H9 (cell line): ENCODE data around the gene TMEM108. TPM values are rescaled to one million over a fixed set of nuclear protein-coding genes. Genes with fewer than 3 reads are reported as not detected.

ENCODE experiments used
- DNase-seq: peaks from one replicate; pipeline ENCODE4 v3.0.0-alpha.2; 2017
- H2AFZ ChIP-seq: one replicate; pipeline ENCODE4 v1.6.1; 2013; ENCODE audit warnings: mild to moderate bottlenecking, low read length, control low read depth, moderate library complexity
- H2AK5ac ChIP-seq: 2 replicates; pipeline ENCODE4 v1.6.1; 2013; ENCODE audit warnings: low read length, control low read depth, mixed read lengths; ENCODE audit not compliant: insufficient read length
- H2BK120ac ChIP-seq: one replicate; pipeline ENCODE4 v1.6.1; 2013; ENCODE audit warnings: low read depth, mild to moderate bottlenecking, low read length, control low read depth, inconsistent platforms; ENCODE audit not compliant: poor library complexity, severe bottlenecking
- H2BK12ac ChIP-seq: 2 replicates; pipeline ENCODE4 v1.6.1; 2013; ENCODE audit warnings: low read length, control low read depth, mixed read lengths, low read depth; ENCODE audit not compliant: insufficient read length
- H2BK15ac ChIP-seq: 2 replicates; pipeline ENCODE4 v1.6.1; 2013; ENCODE audit warnings: low read depth, low read length, control low read depth
- H2BK20ac ChIP-seq: one replicate; pipeline ENCODE4 v1.6.1; 2013; ENCODE audit warnings: low read depth, mild to moderate bottlenecking, low read length, control low read depth, inconsistent platforms; ENCODE audit not compliant: poor library complexity, severe bottlenecking
- H2BK5ac ChIP-seq: 2 replicates; pipeline ENCODE4 v1.6.1; 2013; ENCODE audit warnings: low read length, control low read depth, mixed read lengths; ENCODE audit not compliant: insufficient read length
- H3K14ac ChIP-seq: 2 replicates; pipeline ENCODE4 v1.6.1; 2013; ENCODE audit warnings: low read length, control low read depth; ENCODE audit not compliant: insufficient read depth
- H3K18ac ChIP-seq: 2 replicates; pipeline ENCODE4 v1.6.1; 2013; ENCODE audit warnings: low read depth, mild to moderate bottlenecking, mixed read lengths, low read length, control low read depth; ENCODE audit not compliant: insufficient read length
- H3K23ac ChIP-seq: 2 replicates; pipeline ENCODE4 v1.6.1; 2013; ENCODE audit warnings: low read length, control low read depth, mixed read lengths, low read depth; ENCODE audit not compliant: insufficient read length
- H3K23me2 ChIP-seq: 2 replicates; pipeline ENCODE4 v1.6.1; 2013; ENCODE audit warnings: low read depth, mild to moderate bottlenecking, mixed read lengths, low read length, control low read depth; ENCODE audit not compliant: insufficient read length, poor library complexity, severe bottlenecking
- H3K27ac ChIP-seq: 2 replicates; pipeline ENCODE4 v1.5.1; 2013; ENCODE audit warnings: low read length, control low read depth, mixed read lengths, low read depth; ENCODE audit not compliant: insufficient read length
- H3K27me3 ChIP-seq: 2 replicates; pipeline ENCODE4 v1.6.1; 2013; ENCODE audit warnings: low read length, control low read depth, inconsistent platforms; ENCODE audit not compliant: insufficient read depth
- H3K4ac ChIP-seq: 2 replicates; pipeline ENCODE4 v1.6.1; 2013; ENCODE audit warnings: low read depth, mild to moderate bottlenecking, control low read depth, inconsistent platforms, low read length, moderate library complexity
- H3K4me1 ChIP-seq: 2 replicates; pipeline ENCODE4 v1.6.1; 2013; ENCODE audit warnings: low read length, control low read depth, inconsistent platforms; ENCODE audit not compliant: insufficient read depth
- H3K4me2 ChIP-seq: 2 replicates; pipeline ENCODE4 v1.6.1; 2013; ENCODE audit warnings: low read length, control low read depth, mixed read lengths; ENCODE audit not compliant: insufficient read length, insufficient read depth
- H3K56ac ChIP-seq: 2 replicates; pipeline ENCODE4 v1.6.1; 2013; ENCODE audit warnings: low read depth, mild to moderate bottlenecking, mixed read lengths, low read length, control low read depth; ENCODE audit not compliant: insufficient read length
- H3K79me1 ChIP-seq: 2 replicates; pipeline ENCODE4 v1.6.1; 2013; ENCODE audit warnings: low read depth, mild to moderate bottlenecking, moderate library complexity, low read length, control low read depth, inconsistent platforms; ENCODE audit not compliant: insufficient read depth, poor library complexity, severe bottlenecking
- H3K79me2 ChIP-seq: 2 replicates; pipeline ENCODE4 v1.6.1; 2013; ENCODE audit warnings: low read length, control low read depth, inconsistent platforms; ENCODE audit not compliant: insufficient read depth
- H3K9ac ChIP-seq: 2 replicates; pipeline ENCODE4 v1.6.1; 2013; ENCODE audit warnings: low read length, control low read depth, mixed read lengths; ENCODE audit not compliant: insufficient read length; ENCODE audit errors: extremely low read depth
- H3K9me3 ChIP-seq: one replicate; pipeline ENCODE4 v1.6.1; 2013; ENCODE audit warnings: low read depth, low read length, inconsistent platforms; ENCODE audit not compliant: control insufficient read depth
- H3T11ph ChIP-seq: one replicate; pipeline ENCODE4 v1.6.1; 2013; ENCODE audit warnings: mild to moderate bottlenecking, low read length, control low read depth, inconsistent platforms
- H4K20me1 ChIP-seq: one replicate; pipeline ENCODE4 v1.6.1; 2013; ENCODE audit not compliant: control insufficient read depth, insufficient read length, insufficient read depth
- H4K5ac ChIP-seq: 2 replicates; pipeline ENCODE4 v1.6.1; 2013; ENCODE audit warnings: low read depth, mild to moderate bottlenecking, mixed read lengths, low read length, control low read depth; ENCODE audit not compliant: insufficient read length
- H4K8ac ChIP-seq: replicated peaks from 2 replicates; pipeline ENCODE4 v1.6.1; 2013; ENCODE audit warnings: low read length, control low read depth, mixed read lengths, low read depth; ENCODE audit not compliant: insufficient read length
- H4K91ac ChIP-seq: 2 replicates; pipeline ENCODE4 v1.6.1; 2013; ENCODE audit warnings: low read depth, mild to moderate bottlenecking, moderate library complexity, mixed read lengths, low read length, control low read depth; ENCODE audit not compliant: insufficient read length
- H3K27ac Mint-ChIP-seq, 3 experiments: 2 replicates in 2 of 3; 3 replicates in 1 of 3; pipeline ENCODE4 v1.8.0; 2020 to 2021; ENCODE audit warnings: mixed read lengths in 3 of 3, mild to moderate bottlenecking in 1 of 3, moderate library complexity in 1 of 3
- H3K27me3 Mint-ChIP-seq: 2 replicates; pipeline ENCODE4 v1.8.0; 2021; ENCODE audit warnings: low read depth, mild to moderate bottlenecking, moderate library complexity, mixed read lengths
- H3K36me3 Mint-ChIP-seq, 3 experiments: 2 replicates in 2 of 3; 3 replicates in 1 of 3; pipeline ENCODE4 v1.8.0; 2020 to 2021; ENCODE audit warnings: low read depth in 3 of 3, mixed read lengths in 3 of 3; ENCODE audit not compliant: insufficient read depth in 1 of 3
- H3K4me1 Mint-ChIP-seq, 2 experiments: 2 replicates each; pipeline ENCODE4 v1.8.0; 2020; ENCODE audit warnings: mixed read lengths in 2 of 2
- H3K4me3 Mint-ChIP-seq, 2 experiments: 2 replicates in 1 of 2; 3 replicates in 1 of 2; pipeline ENCODE4 v1.8.0; 2020 to 2021; ENCODE audit warnings: mild to moderate bottlenecking in 2 of 2, mixed read lengths in 2 of 2, moderate library complexity in 1 of 2
- H3K9me3 Mint-ChIP-seq, 2 experiments: 2 replicates in 1 of 2; 3 replicates in 1 of 2; pipeline ENCODE4 v1.8.0; 2020; ENCODE audit warnings: mild to moderate bottlenecking in 2 of 2, mixed read lengths in 2 of 2, moderate library complexity in 1 of 2
- WGBS: extraction: QIAGEN DNeasy Blood & Tissue Kit; methylation state at CpG from one replicate; pipeline ENCODE4 v1.1.7; 2013; ENCODE audit warnings: missing lambda C conversion rate, low lambda C conversion rate, mixed read lengths; ENCODE audit not compliant: insufficient read length; ENCODE audit errors: extremely low coverage; 5-methylcytosine and 5-hydroxymethylcytosine counted together
- total RNA-seq: library from RNA; stranded (reverse); gene quantifications from 2 replicates; pipeline ENCODE4 v1.2.1, GENCODE V29; 2021
- TF ChIP-seq, protein P1 (sequence below): fragments of 200-600 bp; sonication (generic); conservative IDR thresholded peaks from 3 replicates; pipeline ENCODE4 v1.8.0; 2021; ENCODE audit warnings: antibody characterized with exemption, mild to moderate bottlenecking

Gene TMEM108
- total RNA-seq, 1 experiment from 2014 or later: 5.0 TPM

DNA sequence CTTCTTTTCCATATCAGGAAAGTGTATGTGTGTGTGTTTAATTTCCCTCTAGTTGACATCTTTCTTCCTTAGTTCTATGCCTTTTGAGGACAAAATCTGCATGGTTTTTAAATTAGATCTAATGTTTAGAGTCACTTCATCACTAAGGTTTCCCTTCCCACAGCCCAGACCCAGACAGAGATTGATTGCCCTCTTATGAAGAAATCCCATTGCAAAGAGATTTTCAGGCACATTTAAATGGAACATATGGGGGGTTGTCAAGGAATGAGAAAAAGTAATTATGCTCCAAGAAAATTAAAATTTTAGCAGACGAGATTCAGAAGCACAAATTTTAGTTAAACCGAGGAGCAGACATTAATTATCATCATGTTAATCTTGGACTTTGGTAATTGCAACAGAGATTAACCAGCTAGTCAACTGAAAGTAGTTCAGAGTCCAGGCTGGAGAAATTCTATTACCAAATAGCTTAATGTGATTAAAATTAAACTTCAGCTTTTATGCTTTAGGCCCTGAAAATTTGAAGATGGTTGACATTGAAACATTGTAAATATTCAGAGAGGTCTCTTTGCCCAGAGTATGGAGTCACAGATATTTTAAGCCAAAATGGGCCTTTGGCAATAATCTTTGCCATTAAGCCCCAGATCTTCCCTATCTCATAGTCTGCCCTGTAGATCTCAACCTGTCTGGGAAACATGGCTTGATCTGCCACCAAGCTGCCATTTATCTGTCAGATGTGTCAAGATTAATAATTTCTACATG is 143.4 kb downstream of the TMEM108 start:
- Histone ChIP-seq H3K23ac (no peak overlapping the region), H2BK15ac (no peak overlapping the region), H3K4ac (no peak overlapping the region), H3K4me2 (no peak overlapping the region), H2BK12ac (no peak overlapping the region), H4K20me1 (no peaks in the 10 kb centered on the region), H3K56ac (no peak overlapping the region), H3K23me2 (no peaks in the 10 kb centered on the region), H2AFZ (no peak overlapping the region), H4K5ac (no peak overlapping the region), H2BK120ac (no peak overlapping the region), H3K79me1 (no peaks in the 10 kb centered on the region), H2AK5ac (no peak overlapping the region), H3K9me3 (no peaks in the 10 kb centered on the region), H3K14ac (no peak overlapping the region), H3K27ac (no peak overlapping the region), H3T11ph (no peak overlapping the region), H2BK20ac (no peak overlapping the region), H3K27me3 (no peaks in the 10 kb centered on the region), H3K18ac (no peak overlapping the region), H3K4me1 (no peaks in the 10 kb centered on the region), H4K8ac (no peak overlapping the region), H3K79me2 (no peaks in the 10 kb centered on the region), H4K91ac (no peak overlapping the region), H2BK5ac (no peak overlapping the region), H3K9ac (no peak overlapping the region)
- H3K4me1 Mint-ChIP-seq: no peaks in the 10 kb centered on the region
- H3K27me3 Mint-ChIP-seq: no peaks in the 10 kb centered on the region
- TF ChIP-seq, protein P1, sequence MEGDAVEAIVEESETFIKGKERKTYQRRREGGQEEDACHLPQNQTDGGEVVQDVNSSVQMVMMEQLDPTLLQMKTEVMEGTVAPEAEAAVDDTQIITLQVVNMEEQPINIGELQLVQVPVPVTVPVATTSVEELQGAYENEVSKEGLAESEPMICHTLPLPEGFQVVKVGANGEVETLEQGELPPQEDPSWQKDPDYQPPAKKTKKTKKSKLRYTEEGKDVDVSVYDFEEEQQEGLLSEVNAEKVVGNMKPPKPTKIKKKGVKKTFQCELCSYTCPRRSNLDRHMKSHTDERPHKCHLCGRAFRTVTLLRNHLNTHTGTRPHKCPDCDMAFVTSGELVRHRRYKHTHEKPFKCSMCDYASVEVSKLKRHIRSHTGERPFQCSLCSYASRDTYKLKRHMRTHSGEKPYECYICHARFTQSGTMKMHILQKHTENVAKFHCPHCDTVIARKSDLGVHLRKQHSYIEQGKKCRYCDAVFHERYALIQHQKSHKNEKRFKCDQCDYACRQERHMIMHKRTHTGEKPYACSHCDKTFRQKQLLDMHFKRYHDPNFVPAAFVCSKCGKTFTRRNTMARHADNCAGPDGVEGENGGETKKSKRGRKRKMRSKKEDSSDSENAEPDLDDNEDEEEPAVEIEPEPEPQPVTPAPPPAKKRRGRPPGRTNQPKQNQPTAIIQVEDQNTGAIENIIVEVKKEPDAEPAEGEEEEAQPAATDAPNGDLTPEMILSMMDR: no peak
- DNase-seq: no peak
- H3K4me3 Mint-ChIP-seq: no peak overlapping the region
- no peak overlapping the region for H3K27ac Mint-ChIP-seq
- H3K36me3 Mint-ChIP-seq: no peaks in the 10 kb centered on the region; a peak in 2 of 7 replicates
- H3K9me3 Mint-ChIP-seq: peaks cover 1 to 5% of the 10 kb centered on the region in 2 experiments; a peak in 3 of 5 replicates
- WGBS: no CpG with 5 or more reads among the region's 2 CpGs
